GM12865 (cell line): Measurements from ENCODE around the gene RUBCNL.

Experiments used
- DNase-seq: peaks from one replicate; pipeline ENCODE4 v3.0.0; 2010; ENCODE audit warnings: low read depth
- H3K4me3 ChIP-seq: 2 replicates; pipeline ENCODE4 v1.5.1; 2011; ENCODE audit warnings: mild to moderate bottlenecking, low read depth, low read length, control low read depth
- CTCF ChIP-seq: IDR thresholded peaks from 2 replicates; pipeline ENCODE4 v1.5.1; 2011; ENCODE audit warnings: low read length, control low read depth, low read depth, inconsistent platforms; ENCODE audit not compliant: insufficient read depth; ENCODE audit errors: missing control alignments

The RUBCNL gene

DNA sequence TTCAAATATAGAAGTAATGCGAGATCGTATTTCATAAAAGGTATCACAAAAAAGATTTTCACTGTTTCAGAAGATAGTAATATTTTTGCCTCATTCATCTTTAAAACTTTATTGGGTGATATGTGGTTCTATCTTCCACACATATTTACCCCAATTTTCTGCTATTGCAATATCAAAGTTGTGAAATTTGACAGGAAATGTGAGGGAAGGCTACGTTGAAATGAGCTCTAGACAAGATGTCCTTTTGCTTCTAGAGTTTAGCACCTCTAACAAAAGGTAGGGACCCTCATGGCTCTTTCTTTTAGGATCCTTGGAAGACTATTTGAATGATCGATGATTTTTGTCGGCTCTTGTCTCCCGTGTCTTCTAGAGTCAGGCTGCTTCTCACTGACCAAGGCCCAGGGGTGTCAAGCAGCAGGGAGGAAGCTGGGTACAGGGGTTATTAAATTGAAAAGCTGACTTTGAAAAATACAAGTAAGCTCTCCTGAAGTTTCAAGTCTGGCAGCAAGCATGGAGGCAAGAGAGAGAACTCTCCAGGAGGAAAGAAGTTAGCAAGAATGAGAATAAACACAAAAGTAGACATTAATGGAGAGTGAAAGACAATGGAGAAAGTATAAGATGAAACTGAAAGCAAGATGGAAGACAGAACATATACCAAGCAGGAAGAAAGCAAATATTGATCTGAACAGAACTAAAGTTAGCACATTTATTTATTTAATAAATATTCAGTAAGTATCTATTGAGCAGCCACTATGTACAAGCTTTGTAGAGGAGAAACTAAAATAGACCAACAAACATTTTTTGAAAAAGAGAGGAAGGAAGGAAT, 73.4 kb downstream of the RUBCNL start:
- DNase-seq = no peak
- TF ChIP-seq CTCF = no peak
- H3K4me3 ChIP-seq = no peak overlapping the region

DNA sequence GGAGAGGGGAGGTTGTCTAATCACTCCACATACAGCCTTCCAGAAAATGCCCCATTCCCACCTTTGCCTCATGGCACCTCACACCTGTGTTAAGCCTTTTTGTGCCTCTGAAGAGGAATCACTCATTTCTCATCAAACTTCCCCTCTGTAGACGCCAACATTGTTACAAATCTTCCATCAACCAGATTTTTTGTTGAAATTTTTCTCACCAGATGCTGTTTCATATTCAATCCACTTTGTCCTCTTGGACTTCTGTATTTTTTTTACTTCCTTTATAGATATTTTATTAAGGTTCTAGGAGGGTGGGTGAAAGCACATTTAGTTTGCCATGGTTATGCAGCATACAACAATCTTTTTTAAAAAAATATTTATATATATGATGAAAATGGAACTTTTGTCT, 74.0 kb downstream of the RUBCNL start:
- no peak overlapping the region for H3K4me3 ChIP-seq
- no peak for TF ChIP-seq CTCF
- DNase-seq = no peak

DNA sequence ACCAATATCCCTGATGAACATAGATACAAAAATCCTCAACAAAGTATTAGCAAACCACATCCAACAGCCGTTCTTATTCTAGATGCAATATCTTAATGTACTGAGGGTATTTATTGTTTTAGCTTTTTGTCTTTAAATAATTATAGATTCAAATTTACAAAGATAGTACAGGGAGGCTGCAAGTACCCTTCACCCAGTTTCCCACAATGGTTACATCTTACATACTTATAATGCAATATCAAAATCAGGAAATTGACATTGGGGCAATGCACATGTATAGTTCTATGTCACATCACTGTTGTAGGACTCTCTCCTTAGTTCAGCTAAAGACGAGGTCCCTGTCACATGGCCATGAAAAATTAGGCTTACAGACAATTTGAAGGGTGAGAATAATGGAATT, 75.8 kb downstream of the RUBCNL start:
- H3K4me3 ChIP-seq = no peak overlapping the region
- no peak for TF ChIP-seq CTCF
- DNase-seq = no peak

DNA sequence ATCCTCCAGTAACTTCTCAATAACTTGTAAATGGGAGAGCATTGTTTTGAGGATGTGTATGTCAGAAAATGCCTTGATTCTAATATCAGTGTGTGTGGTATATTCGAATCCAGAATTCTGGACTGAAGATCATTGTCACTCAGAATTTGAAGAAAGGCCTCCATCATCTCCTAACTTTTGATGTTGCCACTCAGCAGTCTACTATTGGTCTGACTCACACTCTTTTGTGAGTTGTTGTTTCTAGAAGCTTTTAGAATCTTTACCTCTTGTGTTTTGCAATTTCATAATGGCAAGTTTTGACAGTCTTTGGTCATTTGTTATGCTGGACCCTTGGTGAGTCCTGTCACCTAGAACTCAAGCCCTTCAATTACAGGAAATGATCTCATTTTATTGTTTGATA, 77.0 kb downstream of the RUBCNL start:
- no peak for DNase-seq
- H3K4me3 ChIP-seq = no peak overlapping the region
- no peak for TF ChIP-seq CTCF

DNA sequence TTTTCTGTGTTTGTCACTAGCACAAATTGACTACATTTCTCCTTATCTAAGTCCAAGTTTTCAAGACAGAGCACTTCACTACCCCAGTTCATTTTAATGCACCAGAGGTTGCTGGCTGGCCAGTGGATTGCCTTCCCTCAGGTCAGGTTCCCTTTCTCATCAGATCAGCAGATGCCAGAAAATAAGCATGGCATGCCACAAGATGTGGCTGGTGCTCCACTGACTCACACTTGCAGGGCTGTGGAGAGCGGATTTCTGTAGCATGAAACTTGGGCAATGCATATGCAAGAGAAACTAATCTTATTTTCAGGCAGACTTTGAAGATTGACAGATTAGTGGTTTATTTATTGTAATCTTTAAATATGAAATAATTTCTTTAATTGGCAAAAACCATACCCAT, 79.5 kb downstream of the RUBCNL start:
- TF ChIP-seq CTCF = no peak

GRCh38 chr13:46304546-46304945, 82.5 kb downstream of the RUBCNL start:
- DNase-seq = no peak
- TF ChIP-seq CTCF = no peak
- no peak overlapping the region for H3K4me3 ChIP-seq

More for the DNA sequence above, 79.5 kb downstream of the RUBCNL start:
- no peak for DNase-seq
- no peak overlapping the region for H3K4me3 ChIP-seq
